ENCODE results near the gene CAPZA2.

DNA sequence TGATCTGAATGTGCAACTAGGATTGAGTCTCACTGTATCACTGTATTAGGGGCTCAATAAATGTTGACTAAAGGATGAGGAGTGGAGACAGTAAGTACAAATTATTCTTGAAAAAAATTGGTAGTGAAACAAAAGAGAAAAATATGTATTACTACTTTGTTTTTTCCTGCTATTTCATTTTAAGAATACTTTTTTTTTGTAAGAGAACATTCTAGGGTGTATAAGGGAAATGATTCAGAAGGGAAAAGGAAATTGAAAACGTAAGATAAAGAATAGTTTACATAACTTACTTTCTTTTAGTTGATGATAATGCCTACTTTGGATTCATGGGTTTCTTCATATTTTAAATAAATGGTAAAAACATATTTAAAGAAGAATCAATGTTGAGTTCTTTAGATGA is 9.6 kb downstream of the CAPZA2 start:
- no peak for TF ChIP-seq CTCF (IDR thresholded peaks at IDR 0.05)
- TF ChIP-seq POLR2A (IDR thresholded peaks at IDR 0.05): no peak
